Stimulated activated CD8-positive, alpha-beta memory T cell treated with anti-CD3 and anti-CD28 coated beads, Interleukin-4, amount 100 ng/mL, for 48 hours (primary cell): ENCODE results near the gene RPS6KA2.

Source experiments
- DNase-seq: peaks from one replicate; pipeline ENCODE4 v3.0.0-alpha.2; 2020

Gene RPS6KA2

GRCh38 chr6:166567813-166568212 lies 59.2 kb downstream of the RPS6KA2 start:
- DNase-seq: no peak

- DNase-seq: no peak
These were observed 59.9 kb downstream of the RPS6KA2 start for GRCh38 chr6:166567107-166567506.

GRCh38 chr6:166566026-166567011 lies 60.7 kb downstream of the RPS6KA2 start:
- DNase-seq: no peak

GRCh38 chr6:166565084-166565967 lies 61.7 kb downstream of the RPS6KA2 start:
- DNase-seq: no peak

GRCh38 chr6:166563805-166564204 lies 63.2 kb downstream of the RPS6KA2 start:
- DNase-seq: no peak

GRCh38 chr6:166563200-166563599 lies 63.9 kb downstream of the RPS6KA2 start:
- DNase-seq: no peak

- DNase-seq: no peak
These were observed 64.3 kb downstream of the RPS6KA2 start for GRCh38 chr6:166562726-166563125.

- DNase-seq: no peak
These were observed 65.2 kb downstream of the RPS6KA2 start for GRCh38 chr6:166561771-166562359.

- no peak for DNase-seq
These were observed 66.8 kb downstream of the RPS6KA2 start for GRCh38 chr6:166560222-166560621.

- DNase-seq: no peak
These were observed 67.4 kb downstream of the RPS6KA2 start for GRCh38 chr6:166559662-166560061.

- DNase-seq: no peak
These were observed 67.8 kb downstream of the RPS6KA2 start for GRCh38 chr6:166559211-166559610.

GRCh38 chr6:166558156-166559005 lies 68.7 kb downstream of the RPS6KA2 start:
- no peak for DNase-seq

- DNase-seq: no peak
These were observed 70.2 kb downstream of the RPS6KA2 start for GRCh38 chr6:166556863-166557322.

- DNase-seq: no peak
These were observed 70.7 kb downstream of the RPS6KA2 start for GRCh38 chr6:166556336-166556735.

GRCh38 chr6:166555086-166555485 lies 72.0 kb downstream of the RPS6KA2 start:
- DNase-seq: no peak

GRCh38 chr6:166554316-166554715 lies 72.7 kb downstream of the RPS6KA2 start:
- DNase-seq: no peak

GRCh38 chr6:166553563-166554271 lies 73.3 kb downstream of the RPS6KA2 start:
- DNase-seq: no peak

GRCh38 chr6:166552600-166552999 lies 74.5 kb downstream of the RPS6KA2 start:
- DNase-seq: no peak

- no peak for DNase-seq
These were observed 75.1 kb downstream of the RPS6KA2 start for GRCh38 chr6:166551754-166552495.

GRCh38 chr6:166546653-166547052 lies 80.4 kb downstream of the RPS6KA2 start:
- DNase-seq: no peak
